ENCODE results near the gene NR5A1. TPM values are rescaled to one million over a fixed set of nuclear protein-coding genes. Genes with fewer than 3 reads are reported as not detected.

The NR5A1 gene
- polyA plus RNA-seq, 1 experiment: not detected

- POLR2A ChIA-PET: no interaction called here
- H3K9me3 ChIP-seq (ENCODE audit: control insufficient read depth, insufficient read depth, low read length): no peaks in the 10 kb centered on the region; the same call in 1 of the 2 replicates
- H3K4me3 ChIP-seq (ENCODE audit: low read depth, low read length): no peak overlapping the region
- DNase-seq (ENCODE audit: low read depth, low spot score): no peak
- CTCF ChIA-PET: no interaction called here
- no peak overlapping the region for H3K27ac ChIP-seq (ENCODE audit: low read depth, low read length)
- no peak for TF ChIP-seq CTCF (IDR thresholded peaks at IDR 0.05; ENCODE audit: low read depth, low read length)
- H3K27me3 ChIP-seq (ENCODE audit: control insufficient read depth, insufficient read depth, low read length): peaks cover 73% of the 10 kb centered on the region
Measured at GRCh38 chr9:124479371-124479770, 27.8 kb downstream of the NR5A1 start.

DNA sequence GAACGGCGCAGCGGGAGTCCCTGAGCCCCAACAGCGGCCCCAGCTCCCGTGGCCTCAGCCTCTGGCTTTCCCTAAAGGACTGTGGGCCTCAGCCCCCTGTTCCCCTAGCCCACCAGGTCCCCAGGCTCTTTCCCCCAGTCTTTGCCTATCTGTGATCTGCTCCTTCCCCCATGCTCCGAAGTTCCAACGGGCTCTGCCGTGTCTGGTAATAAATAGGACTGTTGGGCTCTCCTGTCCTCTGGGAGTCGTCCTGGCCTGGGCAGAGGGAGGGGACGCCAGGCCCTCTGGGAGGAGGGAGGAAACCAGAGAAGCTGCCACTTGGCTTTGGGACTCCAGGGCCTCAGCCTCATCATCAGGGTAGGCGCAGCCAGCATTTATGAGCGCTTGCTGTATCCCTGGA lies 28.8 kb downstream of the NR5A1 start:
- no peak for DNase-seq (ENCODE audit: low read depth, low spot score)
- peaks cover 66% of the 10 kb centered on the region for H3K27me3 ChIP-seq (ENCODE audit: control insufficient read depth, insufficient read depth, low read length)
- H3K27ac ChIP-seq (ENCODE audit: low read depth, low read length): no peak overlapping the region
- ChIA-PET CTCF (interaction anchor here (0.6 to 1.1 kb wide), 2 partner anchors 57 to 70 kb away, joined by 3 to 4 read pairs; no protein-coding TSS in a partner anchor), POLR2A (no interaction called here)
- TF ChIP-seq CTCF (IDR thresholded peaks at IDR 0.05; ENCODE audit: low read depth, low read length): no peak
- no peak overlapping the region for H3K4me3 ChIP-seq (ENCODE audit: low read depth, low read length)
- H3K9me3 ChIP-seq (ENCODE audit: control insufficient read depth, insufficient read depth, low read length): no peaks in the 10 kb centered on the region; the same call in 1 of the 2 replicates

DNA sequence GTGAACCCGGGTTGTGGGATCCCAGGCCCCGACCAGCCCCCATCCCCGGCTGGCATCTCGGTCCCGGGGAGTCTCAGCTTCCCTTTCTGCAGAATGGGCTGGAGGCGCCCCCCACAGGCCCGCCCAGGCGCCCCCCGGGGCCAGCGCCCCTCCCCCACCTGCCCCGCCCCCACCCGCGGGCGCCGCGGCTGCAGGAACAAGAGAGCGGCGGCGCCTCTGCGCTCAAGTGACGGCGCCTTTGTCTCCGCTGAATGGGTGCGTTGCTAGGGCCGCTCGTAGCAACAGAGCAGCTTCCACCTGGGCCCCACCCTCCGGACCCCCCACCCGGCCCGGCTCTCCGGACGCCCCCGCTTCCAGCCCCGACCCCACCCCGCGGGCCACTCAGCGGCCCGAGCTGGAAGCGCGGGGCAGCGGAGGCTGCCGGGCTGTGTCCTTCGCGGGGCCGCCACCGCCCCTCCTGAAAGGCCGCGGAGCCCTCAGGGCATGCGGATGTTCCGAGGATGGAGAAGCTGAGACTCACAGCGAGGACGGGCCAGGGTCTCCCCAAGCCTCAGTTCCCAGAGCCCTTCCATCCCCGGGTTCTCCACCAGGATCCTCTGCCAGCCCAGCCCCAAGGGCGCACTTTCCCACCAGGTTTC lies 29.4 kb downstream of the NR5A1 start:
- DNase-seq (ENCODE audit: low read depth, low spot score): no peak
- TF ChIP-seq CTCF (IDR thresholded peaks at IDR 0.05; ENCODE audit: low read depth, low read length): no peak
- POLR2A ChIA-PET: interaction anchor here (0.6 kb wide), 1 partner anchor 59 kb away, joined by 15 read pairs; no protein-coding TSS in a partner anchor
- Histone ChIP-seq H3K9me3 (ENCODE audit: control insufficient read depth, insufficient read depth, low read length) (no peaks in the 10 kb centered on the region; the same call in 1 of the 2 replicates), H3K27me3 (ENCODE audit: control insufficient read depth, insufficient read depth, low read length) (peaks cover 71% of the 10 kb centered on the region), H3K4me3 (ENCODE audit: low read depth, low read length) (no peak overlapping the region), H3K27ac (ENCODE audit: low read depth, low read length) (no peak overlapping the region)
- CTCF ChIA-PET: interaction anchor here (0.6 to 1.1 kb wide), 2 partner anchors 56 to 69 kb away, joined by 3 to 4 read pairs; no protein-coding TSS in a partner anchor

DNA sequence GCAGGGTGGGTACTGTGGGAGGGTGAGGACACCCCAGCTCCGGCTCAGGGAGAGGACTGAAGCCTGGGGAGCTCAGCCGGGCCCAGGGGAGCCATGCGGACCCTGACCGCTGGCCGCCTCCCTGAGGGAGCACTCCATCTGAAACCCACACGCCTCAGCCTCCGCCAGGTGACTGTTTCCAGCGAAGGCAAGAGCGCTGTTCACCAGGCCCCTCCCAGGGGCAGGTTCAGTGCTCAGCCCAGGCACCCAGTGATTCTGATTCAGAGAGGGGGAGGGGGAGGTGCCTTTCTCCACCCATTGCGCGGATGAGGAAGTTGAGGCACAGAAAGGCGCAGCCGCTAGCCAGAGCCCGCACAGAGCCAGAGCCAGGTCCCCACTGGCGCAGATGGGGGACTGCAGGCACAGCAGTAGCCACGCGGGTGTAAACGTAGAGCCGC lies 30.0 kb downstream of the NR5A1 start:
- DNase-seq (ENCODE audit: low read depth, low spot score): no peak
- Histone ChIP-seq H3K4me3 (ENCODE audit: low read depth, low read length) (no peak overlapping the region), H3K27ac (ENCODE audit: low read depth, low read length) (no peak overlapping the region), H3K27me3 (ENCODE audit: control insufficient read depth, insufficient read depth, low read length) (peaks cover 71% of the 10 kb centered on the region), H3K9me3 (ENCODE audit: control insufficient read depth, insufficient read depth, low read length) (no peaks in the 10 kb centered on the region; the same call in 1 of the 2 replicates)
- ChIA-PET POLR2A (interaction anchor here (0.6 kb wide), 1 partner anchor 60 kb away, joined by 15 read pairs; no protein-coding TSS in a partner anchor), CTCF (no interaction called here)
- TF ChIP-seq CTCF (IDR thresholded peaks at IDR 0.05; ENCODE audit: low read depth, low read length): no peak

DNA sequence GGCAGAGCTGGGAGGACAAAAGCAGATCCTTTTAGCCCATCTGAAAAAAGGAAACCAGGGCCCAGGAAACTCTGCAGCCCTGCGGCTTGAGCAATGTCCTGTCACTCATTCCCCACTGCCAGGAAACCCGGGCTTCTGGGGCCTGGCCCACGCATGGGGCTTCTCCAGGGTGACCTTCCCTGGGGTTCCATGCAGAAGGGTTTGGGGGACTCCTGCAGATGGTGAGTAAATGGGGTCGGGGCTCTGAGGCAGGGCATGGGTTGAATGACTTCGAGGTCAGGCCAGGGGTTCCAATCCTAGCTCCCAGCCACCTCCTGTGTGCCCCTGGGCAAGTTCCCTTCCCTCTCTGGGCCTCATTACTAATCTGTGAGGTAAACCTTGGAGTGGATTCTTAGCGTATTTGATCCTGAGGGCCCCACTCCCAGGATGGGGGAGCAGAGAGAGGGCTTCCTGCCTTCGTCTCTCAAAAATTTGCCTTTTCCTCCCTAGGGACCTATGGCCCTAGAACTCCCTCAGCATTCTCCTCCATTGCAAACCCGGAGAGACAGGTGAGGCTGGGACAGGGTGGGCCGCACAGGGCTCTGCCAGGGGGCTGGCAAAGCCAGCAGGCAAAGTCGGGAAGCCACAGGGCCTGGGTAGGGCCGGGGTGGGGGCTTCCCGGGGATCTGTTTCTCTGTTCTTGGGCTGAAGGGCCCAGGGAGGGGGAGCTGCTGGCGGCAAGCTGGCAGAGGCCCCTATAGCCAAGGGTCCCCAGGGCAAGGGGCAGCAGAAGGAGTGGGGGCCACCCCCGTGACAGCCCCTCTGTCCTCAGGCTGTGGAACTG lies 31.1 kb downstream of the NR5A1 start:
- ChIA-PET CTCF (no interaction called here), POLR2A (no interaction called here)
- TF ChIP-seq CTCF (IDR thresholded peaks at IDR 0.05; ENCODE audit: low read depth, low read length): no peak
- H3K27ac ChIP-seq (ENCODE audit: low read depth, low read length): no peak overlapping the region
- H3K27me3 ChIP-seq (ENCODE audit: control insufficient read depth, insufficient read depth, low read length): peaks cover 64% of the 10 kb centered on the region
- no peak overlapping the region for H3K4me3 ChIP-seq (ENCODE audit: low read depth, low read length)
- no peak for DNase-seq (ENCODE audit: low read depth, low spot score)
- no peaks in the 10 kb centered on the region; the same call in 1 of the 2 replicates for H3K9me3 ChIP-seq (ENCODE audit: control insufficient read depth, insufficient read depth, low read length)

All from AG04450 (cell line).